A673 (cell line): ENCODE measurements around the gene ITPR3.

Source experiments
- EZH2 ChIP-seq: fragments of 200-600 bp; sonication (generic); IDR thresholded peaks from 2 replicates; pipeline ENCODE4 v1.6.1; 2017; ENCODE audit warnings: borderline replicate concordance, low read depth, mild to moderate bottlenecking, mixed read lengths, antibody characterized with exemption, low read length; ENCODE audit not compliant: poor library complexity, severe bottlenecking
- TF ChIP-seq, protein P1 (sequence below): fragments of 300-800, 200-600 bp; sonication (generic); conservative IDR thresholded peaks from 2 replicates; pipeline ENCODE4 v1.5.1; 2017; ENCODE audit warnings: low read depth, mild to moderate bottlenecking, antibody characterized with exemption, low read length, moderate library complexity, mixed read lengths

DNA sequence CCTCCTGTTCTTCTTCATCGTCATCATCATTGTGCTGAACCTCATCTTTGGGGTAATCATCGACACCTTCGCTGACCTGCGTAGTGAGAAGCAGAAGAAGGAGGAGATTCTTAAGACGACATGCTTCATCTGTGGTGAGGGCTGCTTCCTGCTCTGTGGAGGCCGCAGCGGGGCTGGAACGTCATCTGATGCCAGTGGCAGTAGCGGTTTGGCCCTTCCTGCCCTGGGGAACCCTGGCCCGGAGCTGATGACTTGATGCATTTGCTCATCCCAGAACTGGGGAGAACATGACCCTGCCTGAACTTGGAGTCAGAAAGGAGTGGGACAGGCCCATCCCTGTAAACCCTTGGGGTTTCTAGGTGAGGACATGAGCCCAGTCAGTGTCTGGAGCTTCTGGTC lies 71.6 kb downstream of the ITPR3 start:
- TF ChIP-seq, protein P1, sequence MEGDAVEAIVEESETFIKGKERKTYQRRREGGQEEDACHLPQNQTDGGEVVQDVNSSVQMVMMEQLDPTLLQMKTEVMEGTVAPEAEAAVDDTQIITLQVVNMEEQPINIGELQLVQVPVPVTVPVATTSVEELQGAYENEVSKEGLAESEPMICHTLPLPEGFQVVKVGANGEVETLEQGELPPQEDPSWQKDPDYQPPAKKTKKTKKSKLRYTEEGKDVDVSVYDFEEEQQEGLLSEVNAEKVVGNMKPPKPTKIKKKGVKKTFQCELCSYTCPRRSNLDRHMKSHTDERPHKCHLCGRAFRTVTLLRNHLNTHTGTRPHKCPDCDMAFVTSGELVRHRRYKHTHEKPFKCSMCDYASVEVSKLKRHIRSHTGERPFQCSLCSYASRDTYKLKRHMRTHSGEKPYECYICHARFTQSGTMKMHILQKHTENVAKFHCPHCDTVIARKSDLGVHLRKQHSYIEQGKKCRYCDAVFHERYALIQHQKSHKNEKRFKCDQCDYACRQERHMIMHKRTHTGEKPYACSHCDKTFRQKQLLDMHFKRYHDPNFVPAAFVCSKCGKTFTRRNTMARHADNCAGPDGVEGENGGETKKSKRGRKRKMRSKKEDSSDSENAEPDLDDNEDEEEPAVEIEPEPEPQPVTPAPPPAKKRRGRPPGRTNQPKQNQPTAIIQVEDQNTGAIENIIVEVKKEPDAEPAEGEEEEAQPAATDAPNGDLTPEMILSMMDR: no peak
- no peak for TF ChIP-seq EZH2
